Neuronal stem cell (in vitro differentiated cells): ENCODE measurements around the gene C10orf95.

Experiments used
- DNase-seq: peaks from one replicate; pipeline ENCODE4 v3.0.0-alpha.2; 2013; ENCODE audit warnings: low spot score
- H2AFZ ChIP-seq: one replicate; pipeline ENCODE4 v1.6.1; 2013; ENCODE audit warnings: mild to moderate bottlenecking, low read length, inconsistent platforms
- H2AK5ac ChIP-seq: 2 replicates; pipeline ENCODE4 v1.6.1; 2013; ENCODE audit warnings: low read depth, mild to moderate bottlenecking, inconsistent platforms, low read length, moderate library complexity, mixed read lengths
- H2BK120ac ChIP-seq: 2 replicates; pipeline ENCODE4 v1.6.1; 2013; ENCODE audit warnings: low read depth, mild to moderate bottlenecking, inconsistent platforms, low read length, moderate library complexity, mixed read lengths
- H2BK12ac ChIP-seq: one replicate; pipeline ENCODE4 v1.6.1; 2013; ENCODE audit warnings: low read length, inconsistent platforms
- H2BK15ac ChIP-seq: 2 replicates; pipeline ENCODE4 v1.6.1; 2013; ENCODE audit warnings: mild to moderate bottlenecking, low read length, inconsistent platforms, mixed read lengths
- H2BK5ac ChIP-seq: one replicate; pipeline ENCODE4 v1.6.1; 2013; ENCODE audit warnings: inconsistent platforms, mild to moderate bottlenecking, low read length, moderate library complexity
- H3K14ac ChIP-seq: one replicate; pipeline ENCODE4 v1.6.1; 2013; ENCODE audit warnings: low read length, inconsistent platforms
- H3K18ac ChIP-seq: 2 replicates; pipeline ENCODE4 v1.6.1; 2013; ENCODE audit warnings: low read length, inconsistent platforms
- H3K23ac ChIP-seq: 2 replicates; pipeline ENCODE4 v1.6.1; 2013; ENCODE audit warnings: low read depth, mild to moderate bottlenecking, mixed read lengths, low read length, inconsistent platforms; ENCODE audit not compliant: poor library complexity
- H3K27ac ChIP-seq: replicated peaks from 3 replicates; pipeline ENCODE4 v1.5.1; 2013; ENCODE audit warnings: low read length, inconsistent platforms
- H3K27me3 ChIP-seq, 3 experiments: 2 replicates each; pipeline ENCODE4 v1.6.1; 2013; ENCODE audit warnings: low read length in 3 of 3, mild to moderate bottlenecking in 2 of 3, inconsistent platforms in 1 of 3, low read depth in 1 of 3, mixed read lengths in 1 of 3, moderate library complexity in 1 of 3; ENCODE audit not compliant: control insufficient read depth in 3 of 3, insufficient read depth in 3 of 3
- H3K36me3 ChIP-seq, 2 donors: replicated peaks in 1 of 2; 2 replicates each; pipeline ENCODE4 v1.6.1; 2013; ENCODE audit warnings: low read length in 2 of 2; ENCODE audit not compliant: control insufficient read depth in 2 of 2, insufficient read depth in 2 of 2
- H3K4ac ChIP-seq: 2 replicates; pipeline ENCODE4 v1.6.1; 2013; ENCODE audit warnings: inconsistent platforms, mild to moderate bottlenecking, low read length, moderate library complexity
- H3K4me1 ChIP-seq, 2 donors: 1 replicate in 1 of 2; 2 replicates in 1 of 2; pipeline ENCODE4 v1.6.1; 2013; ENCODE audit warnings: low read length in 2 of 2, low read depth in 1 of 2; ENCODE audit not compliant: control insufficient read depth in 2 of 2, insufficient read depth in 1 of 2
- H3K4me2 ChIP-seq: one replicate; pipeline ENCODE4 v1.6.1; 2013; ENCODE audit warnings: mild to moderate bottlenecking, low read length, inconsistent platforms; ENCODE audit not compliant: insufficient read depth, poor library complexity, severe bottlenecking
- H3K4me3 ChIP-seq, 2 donors: 2 replicates each; pipeline ENCODE4 v1.5.1; 2013; ENCODE audit warnings: low read length in 2 of 2, mild to moderate bottlenecking in 2 of 2, inconsistent platforms in 1 of 2, moderate library complexity in 1 of 2
- H3K79me1 ChIP-seq: one replicate; pipeline ENCODE4 v1.6.1; 2013; ENCODE audit warnings: low read depth, mild to moderate bottlenecking, inconsistent platforms, low read length, moderate library complexity
- H3K9ac ChIP-seq: one replicate; pipeline ENCODE4 v1.6.1; 2013; ENCODE audit warnings: mild to moderate bottlenecking, low read depth, low read length, inconsistent platforms; ENCODE audit not compliant: poor library complexity
- H3K9me3 ChIP-seq, 2 donors: replicated peaks in 1 of 2; 2 replicates each; pipeline versions ENCODE3 to v1.6.1; 2013; ENCODE audit warnings: low read length in 2 of 2, mild to moderate bottlenecking in 2 of 2, inconsistent platforms in 1 of 2, low read depth in 1 of 2, mixed read lengths in 1 of 2, moderate library complexity in 1 of 2; ENCODE audit not compliant: control insufficient read depth in 2 of 2, insufficient read depth in 1 of 2
- H4K8ac ChIP-seq: one replicate; pipeline ENCODE4 v1.6.1; 2013; ENCODE audit warnings: low read depth, mild to moderate bottlenecking, inconsistent platforms, low read length, moderate library complexity
- H4K91ac ChIP-seq: one replicate; pipeline ENCODE4 v1.6.1; 2013; ENCODE audit warnings: low read length, low read depth, mild to moderate bottlenecking, inconsistent platforms; ENCODE audit not compliant: poor library complexity
- WGBS, 2 donors: extraction: QIAGEN DNeasy Blood & Tissue Kit; methylation state at CpG; one replicate each; pipeline ENCODE4 v1.1.7; 2013; ENCODE audit warnings: missing lambda C conversion rate in 2 of 2, mixed read lengths in 1 of 2; ENCODE audit not compliant: insufficient read length in 2 of 2, insufficient replicate concordance in 1 of 2; ENCODE audit errors: extremely low coverage in 2 of 2; 5-methylcytosine and 5-hydroxymethylcytosine counted together

Gene C10orf95

DNA sequence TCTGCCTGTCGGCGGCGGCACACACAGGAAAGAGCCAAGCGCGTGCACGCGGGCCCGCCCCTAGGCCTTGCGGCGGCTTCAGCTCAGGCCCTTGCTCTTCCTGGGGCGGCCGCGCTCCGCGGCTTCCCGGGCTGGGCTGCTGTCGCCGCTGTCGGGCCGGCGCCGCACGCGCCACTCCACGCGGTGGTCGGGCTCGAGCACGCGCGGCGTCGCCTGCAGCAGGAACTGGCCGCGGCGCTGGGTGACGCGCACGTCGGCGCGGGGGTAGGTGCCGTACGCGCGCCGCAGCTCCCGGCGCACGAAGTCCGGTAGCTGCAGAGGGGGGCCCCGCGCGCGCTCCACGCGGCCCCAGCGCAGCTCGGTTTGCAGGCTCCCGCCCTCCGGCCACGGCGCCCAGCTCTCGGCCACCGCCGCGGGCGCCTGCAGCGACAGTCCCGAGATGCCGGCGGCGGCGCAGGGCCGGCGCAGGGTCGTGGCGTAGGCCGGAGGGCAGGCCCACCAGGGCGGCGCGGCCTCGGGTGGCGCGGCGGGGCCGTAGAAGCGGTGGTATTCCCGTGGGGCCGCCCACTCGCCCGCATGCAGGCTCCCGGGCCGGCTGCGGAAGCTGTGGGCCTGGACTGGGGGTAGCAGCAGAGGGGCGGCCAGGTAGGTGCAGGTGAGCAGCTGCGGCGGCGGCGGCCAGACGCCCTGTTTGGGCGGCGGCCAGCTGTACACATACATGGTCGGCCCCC lies 804 bp downstream of the C10orf95 start:
- peak overlapping the region; percentile 95 for H3K4me2 ChIP-seq
- H3K9me3 ChIP-seq = no peaks in the 10 kb centered on the region
- peaks cover 7 to 20% of the 10 kb centered on the region in 2 donors for H3K4me1 ChIP-seq
- H4K91ac ChIP-seq = no peak overlapping the region
- no peaks in the 10 kb centered on the region for H3K79me1 ChIP-seq
- H2BK15ac ChIP-seq = no peak overlapping the region
- peak overlapping the region; percentile 76 for H3K23ac ChIP-seq
- peak overlapping the region; percentile 3 for H2BK5ac ChIP-seq
- H3K14ac ChIP-seq = peak overlapping the region; percentile 21
- peak overlapping the region; percentile 93 for H2AFZ ChIP-seq
- peak overlapping the region; percentile 73 to 80 for H3K4me3 ChIP-seq
- no peak overlapping the region for H4K8ac ChIP-seq
- peak overlapping the region; percentile 84 for H2AK5ac ChIP-seq
- no CpG with 5 or more reads among the region's 104 CpGs for WGBS, 2 donors
- no peak overlapping the region for H3K4ac ChIP-seq
- H3K36me3 ChIP-seq = peaks cover 0 to 4% of the 10 kb centered on the region in 2 donors
- no peak overlapping the region for H2BK12ac ChIP-seq
- H3K27ac ChIP-seq = no peak overlapping the region
- H3K18ac ChIP-seq = peak overlapping the region; percentile 94
- peak overlapping the region; percentile 61 for H2BK120ac ChIP-seq
- DNase-seq = peak; percentile 48
- H3K27me3 ChIP-seq = peaks cover 0 to 7% (median 2%) of the 10 kb centered on the region in 3 experiments
- peak overlapping the region; percentile 90 for H3K9ac ChIP-seq

DNA sequence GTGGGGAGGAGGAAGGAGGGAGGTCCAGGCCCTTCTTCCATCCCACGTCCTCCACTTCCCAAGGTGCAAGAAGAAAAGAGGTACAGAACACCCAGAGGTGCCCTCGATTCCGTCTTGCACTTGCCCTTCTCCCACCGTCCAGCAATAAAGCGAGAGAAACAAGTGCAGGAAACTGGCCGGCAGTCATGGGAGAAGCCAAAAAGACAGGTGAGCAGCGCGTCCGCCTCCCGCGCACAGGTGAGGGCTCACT lies 1.3 kb downstream of the C10orf95 start:
- Histone ChIP-seq H3K18ac (peak overlapping the region; percentile 93), H3K9me3 (no peaks in the 10 kb centered on the region), H2AK5ac (no peak overlapping the region), H2BK120ac (no peak overlapping the region), H3K4me3 (peak overlapping the region; percentile 73 to 80), H3K27ac (no peak overlapping the region), H2AFZ (peak overlapping the region; percentile 93), H3K23ac (peak overlapping the region; percentile 76), H3K27me3 (peaks cover 0 to 7% (median 2%) of the 10 kb centered on the region in 3 experiments), H3K4ac (no peak overlapping the region), H3K14ac (peak overlapping the region; percentile 17), H3K9ac (peak overlapping the region; percentile 83), H4K8ac (no peak overlapping the region), H2BK12ac (no peak overlapping the region), H4K91ac (no peak overlapping the region), H2BK5ac (no peak overlapping the region), H3K4me1 (peaks cover 7 to 18% of the 10 kb centered on the region in 2 donors), H3K36me3 (peaks cover 0 to 4% of the 10 kb centered on the region in 2 donors), H2BK15ac (no peak overlapping the region), H3K4me2 (peak overlapping the region; percentile 95), H3K79me1 (no peaks in the 10 kb centered on the region)
- whole genome bisulfite sequencing, 2 donors = no CpG with 5 or more reads among the region's 11 CpGs
- no peak for DNase-seq

DNA sequence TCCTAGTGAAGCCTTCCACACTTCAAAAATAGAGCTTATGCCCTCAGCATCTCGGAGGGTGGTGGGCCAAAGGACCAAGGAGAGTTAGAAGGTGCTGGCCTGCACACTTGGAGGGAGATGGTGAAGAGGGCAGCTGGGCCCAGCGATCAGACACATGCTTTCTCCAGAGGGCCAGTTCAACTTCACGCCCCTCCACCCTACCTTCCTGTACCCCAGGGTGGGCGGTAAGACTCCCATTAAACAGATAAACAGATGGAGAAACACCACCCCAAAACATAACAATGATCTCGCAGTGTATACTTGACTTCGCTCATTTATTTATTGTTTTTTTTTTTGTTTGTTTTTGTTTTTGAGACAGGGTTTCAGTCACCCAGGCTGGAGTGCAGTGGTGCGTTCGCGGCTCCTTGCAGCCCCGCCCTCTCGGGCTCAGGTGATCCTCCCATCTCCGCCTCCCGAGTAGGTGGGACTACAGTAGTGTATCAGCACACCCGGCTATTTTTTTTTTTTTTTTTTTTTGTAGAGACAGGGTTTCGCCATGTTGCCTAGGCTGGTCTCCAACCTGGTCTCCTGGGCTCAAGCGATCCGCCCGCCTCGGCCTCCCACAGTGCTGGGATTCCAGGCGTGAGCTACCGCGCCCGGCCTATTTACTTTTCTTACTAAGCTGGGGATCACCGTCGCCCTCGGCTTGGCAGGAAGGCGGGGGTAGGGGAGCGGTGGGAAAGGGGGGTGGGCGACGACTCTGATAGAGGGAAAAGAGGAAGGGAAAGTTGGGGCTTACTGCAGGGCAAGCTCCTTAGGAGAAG lies 1.8 kb downstream of the C10orf95 start:
- peak overlapping the region; percentile 70 for H3K18ac ChIP-seq
- H4K8ac ChIP-seq = no peak overlapping the region
- no peak overlapping the region for H3K23ac ChIP-seq
- peaks cover 0 to 7% (median 2%) of the 10 kb centered on the region in 3 experiments for H3K27me3 ChIP-seq
- H3K9me3 ChIP-seq = no peaks in the 10 kb centered on the region
- no peaks in the 10 kb centered on the region for H3K79me1 ChIP-seq
- H2BK5ac ChIP-seq = no peak overlapping the region
- no peak overlapping the region for H3K4ac ChIP-seq
- peak overlapping the region; percentile 73 to 80 for H3K4me3 ChIP-seq
- H2BK120ac ChIP-seq = no peak overlapping the region
- peak overlapping the region; percentile 93 for H2AFZ ChIP-seq
- peak overlapping the region; percentile 47 for H2BK12ac ChIP-seq
- H4K91ac ChIP-seq = no peak overlapping the region
- DNase-seq = no peak
- H3K9ac ChIP-seq = no peak overlapping the region
- H3K4me2 ChIP-seq = peak overlapping the region; percentile 95
- no peak overlapping the region for H2AK5ac ChIP-seq
- peaks cover 0 to 4% of the 10 kb centered on the region in 2 donors for H3K36me3 ChIP-seq
- no peak overlapping the region for H3K27ac ChIP-seq
- H2BK15ac ChIP-seq = peak overlapping the region; percentile 83
- no peak overlapping the region for H3K14ac ChIP-seq
- H3K4me1 ChIP-seq = peaks cover 7 to 15% of the 10 kb centered on the region in 2 donors
- no CpG with 5 or more reads among the region's 30 CpGs for WGBS, 2 donors

DNA sequence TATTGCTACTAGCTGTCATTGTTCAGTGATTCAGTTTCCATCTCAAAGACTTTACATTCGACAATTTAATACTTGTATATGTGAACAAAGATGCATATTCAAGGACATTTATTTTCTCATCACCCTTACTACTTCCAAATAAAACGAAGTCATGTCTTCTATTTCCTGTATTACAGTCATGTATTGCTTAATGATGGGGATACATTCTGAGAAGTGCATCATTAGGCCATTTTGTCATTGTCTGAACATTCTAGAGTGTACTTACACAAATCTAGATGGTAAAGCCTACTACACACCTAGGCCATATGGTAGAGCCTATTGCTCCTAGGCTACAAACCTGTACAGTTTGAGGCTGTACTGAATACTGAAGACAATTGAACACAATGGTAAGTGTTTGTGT lies 6.5 kb downstream of the C10orf95 start:
- Histone ChIP-seq H3K23ac (no peak overlapping the region), H3K4ac (no peak overlapping the region), H2BK120ac (no peak overlapping the region), H3K36me3 (no peaks in the 10 kb centered on the region), H3K9ac (no peak overlapping the region), H4K91ac (no peak overlapping the region), H3K4me1 (peaks cover 0 to 5% of the 10 kb centered on the region in 2 donors), H2AK5ac (no peak overlapping the region), H2BK12ac (no peak overlapping the region), H3K4me2 (no peak overlapping the region), H3K18ac (no peak overlapping the region), H3K14ac (no peak overlapping the region), H2AFZ (no peak overlapping the region), H2BK15ac (no peak overlapping the region), H3K79me1 (no peaks in the 10 kb centered on the region), H4K8ac (no peak overlapping the region), H2BK5ac (no peak overlapping the region), H3K27ac (no peak overlapping the region), H3K27me3 (peaks cover 0 to 2% (median 2%) of the 10 kb centered on the region in 3 experiments), H3K4me3 (no peak overlapping the region), H3K9me3 (no peaks in the 10 kb centered on the region)
- WGBS, 2 donors = no CpG with 5 or more reads among the region's 2 CpGs
- DNase-seq = no peak
